Loucy (cell line): ENCODE measurements around the gene FAM181A.

Experiments used
- EZH2phosphoT487 ChIP-seq: fragments of 200-600 bp; IDR thresholded peaks from 2 replicates; pipeline ENCODE4 v1.6.1; 2018; ENCODE audit warnings: antibody characterized with exemption, mild to moderate bottlenecking, moderate library complexity, borderline replicate concordance
- TF ChIP-seq, protein P1 (sequence below): fragments of 200-600 bp; sonication (generic); conservative IDR thresholded peaks from 2 replicates; pipeline ENCODE4 v1.5.1; 2014; ENCODE audit warnings: mild to moderate bottlenecking, antibody characterized with exemption, low read length

DNA sequence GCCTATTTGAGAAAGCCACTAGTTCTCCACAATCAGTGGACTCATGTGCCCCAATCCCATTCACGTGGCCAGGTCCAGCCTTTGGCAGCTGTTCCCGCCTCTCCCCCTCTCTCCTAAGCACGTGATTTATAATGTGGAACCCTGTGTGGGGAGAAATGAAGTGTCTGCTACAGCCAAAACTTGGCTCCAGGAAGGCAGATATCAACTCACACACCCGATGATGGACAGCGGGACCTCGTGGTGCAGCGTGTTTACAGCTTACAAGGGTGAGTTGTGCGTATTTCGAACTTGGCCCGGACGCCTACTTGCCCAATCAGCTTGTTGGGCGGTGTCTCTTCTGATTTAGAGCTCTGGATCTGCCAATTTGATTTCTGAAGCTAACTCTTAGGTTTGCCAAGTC lies 38.1 kb upstream of the FAM181A start:
- TF ChIP-seq, protein P1, sequence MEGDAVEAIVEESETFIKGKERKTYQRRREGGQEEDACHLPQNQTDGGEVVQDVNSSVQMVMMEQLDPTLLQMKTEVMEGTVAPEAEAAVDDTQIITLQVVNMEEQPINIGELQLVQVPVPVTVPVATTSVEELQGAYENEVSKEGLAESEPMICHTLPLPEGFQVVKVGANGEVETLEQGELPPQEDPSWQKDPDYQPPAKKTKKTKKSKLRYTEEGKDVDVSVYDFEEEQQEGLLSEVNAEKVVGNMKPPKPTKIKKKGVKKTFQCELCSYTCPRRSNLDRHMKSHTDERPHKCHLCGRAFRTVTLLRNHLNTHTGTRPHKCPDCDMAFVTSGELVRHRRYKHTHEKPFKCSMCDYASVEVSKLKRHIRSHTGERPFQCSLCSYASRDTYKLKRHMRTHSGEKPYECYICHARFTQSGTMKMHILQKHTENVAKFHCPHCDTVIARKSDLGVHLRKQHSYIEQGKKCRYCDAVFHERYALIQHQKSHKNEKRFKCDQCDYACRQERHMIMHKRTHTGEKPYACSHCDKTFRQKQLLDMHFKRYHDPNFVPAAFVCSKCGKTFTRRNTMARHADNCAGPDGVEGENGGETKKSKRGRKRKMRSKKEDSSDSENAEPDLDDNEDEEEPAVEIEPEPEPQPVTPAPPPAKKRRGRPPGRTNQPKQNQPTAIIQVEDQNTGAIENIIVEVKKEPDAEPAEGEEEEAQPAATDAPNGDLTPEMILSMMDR, result no peak
- TF ChIP-seq EZH2phosphoT487, result no peak
